WTC11 (cell line): Measurements from ENCODE around the gene CACNA2D1. TPM values are rescaled to one million over a fixed set of nuclear protein-coding genes. Genes with fewer than 3 reads are reported as not detected.

Experiments used
- ATAC-seq: fragments of 200-7000 bp; cut with Tn5 transposase; 2 replicates; pipeline ENCODE4 v1.10.0; 2021; ENCODE audit warnings: mild to moderate bottlenecking, moderate library complexity
- CTCF ChIA-PET: fragments of 300-600 bp; sonication (Branson Sonifier 250); formaldehyde crosslinking; loops from one replicate; lab custom pipeline; 2021; ENCODE audit warnings: antibody characterized with exemption; lab: Charles Lee
- POLR2A ChIA-PET: fragments of 350-600 bp; sonication (Branson Sonifier 250); formaldehyde crosslinking; loops from one replicate; lab custom pipeline; 2021; ENCODE audit warnings: antibody characterized with exemption; lab: Charles Lee
- DNase-seq: peaks from one replicate; pipeline ENCODE4 v3.0.0; 2021; ENCODE audit warnings: low spot score
- H3K27ac Mint-ChIP-seq: 2 replicates; pipeline ENCODE4 v1.8.0; 2021; ENCODE audit warnings: mixed read lengths
- H3K27me3 Mint-ChIP-seq: 2 replicates; pipeline ENCODE4 v1.8.0; 2021; ENCODE audit warnings: low read depth, mild to moderate bottlenecking, moderate library complexity, mixed read lengths
- H3K36me3 Mint-ChIP-seq: 2 replicates; pipeline ENCODE4 v1.8.0; 2021; ENCODE audit warnings: mixed read lengths
- H3K4me1 Mint-ChIP-seq: 2 replicates; pipeline ENCODE4 v1.8.0; 2022; ENCODE audit warnings: mixed read lengths
- H3K4me3 Mint-ChIP-seq: 2 replicates; pipeline ENCODE4 v1.8.0; 2021; ENCODE audit warnings: mild to moderate bottlenecking, moderate library complexity, mixed read lengths
- H3K9me3 Mint-ChIP-seq: 2 replicates; pipeline ENCODE4 v1.8.0; 2021; ENCODE audit warnings: mixed read lengths
- ESRRA ChIP-seq: sonication (generic); formaldehyde crosslinking; IDR thresholded peaks from 2 replicates; pipeline ENCODE4 v1.8.1; 2022; ENCODE audit warnings: mild to moderate bottlenecking, missing genetic modification reagents, borderline replicate concordance
- GTF2I ChIP-seq: fragments of 250-450 bp; sonication (Bioruptor Pico); conservative IDR thresholded peaks from 2 replicates; pipeline ENCODE4 v1.4.0; 2021; ENCODE audit warnings: mild to moderate bottlenecking
- IRF2 ChIP-seq: sonication (generic); formaldehyde crosslinking; IDR thresholded peaks from 2 replicates; pipeline ENCODE4 v1.8.0; 2022; ENCODE audit warnings: low read depth, missing genetic modification reagents, borderline replicate concordance
- KAT7 ChIP-seq: sonication (generic); formaldehyde crosslinking; IDR thresholded peaks from 2 replicates; pipeline ENCODE4 v1.8.1; 2023; ENCODE audit warnings: missing genetic modification reagents, mild to moderate bottlenecking, borderline replicate concordance
- NR3C1 ChIP-seq: sonication (generic); formaldehyde crosslinking; conservative IDR thresholded peaks from 2 replicates; pipeline ENCODE4 v1.8.1; 2023; ENCODE audit warnings: low read depth, mild to moderate bottlenecking, missing genetic modification reagents
- PRRX2 ChIP-seq: fragments of 250-450 bp; sonication (Bioruptor Pico); IDR thresholded peaks from 2 replicates; pipeline ENCODE4 v1.8.0; 2021; ENCODE audit warnings: mild to moderate bottlenecking
- SMAD4 ChIP-seq: sonication (generic); formaldehyde crosslinking; IDR thresholded peaks from 2 replicates; pipeline ENCODE4 v1.8.0; 2022; ENCODE audit warnings: mild to moderate bottlenecking, missing genetic modification reagents
- SOX15 ChIP-seq: fragments of 250-450 bp; sonication (Bioruptor Pico); IDR thresholded peaks from 2 replicates; pipeline ENCODE4 v1.9.0; 2021; ENCODE audit warnings: mild to moderate bottlenecking
- SP1 ChIP-seq: sonication (generic); formaldehyde crosslinking; conservative IDR thresholded peaks from 2 replicates; pipeline ENCODE4 v1.8.1; 2022; ENCODE audit warnings: missing genetic modification reagents
- TEAD1 ChIP-seq: sonication (generic); formaldehyde crosslinking; IDR thresholded peaks from 2 replicates; pipeline ENCODE4 v1.8.0; 2022; ENCODE audit warnings: mild to moderate bottlenecking, missing genetic modification reagents
- ZBTB21 ChIP-seq: sonication (generic); formaldehyde crosslinking; IDR thresholded peaks from 2 replicates; pipeline ENCODE4 v1.8.1; 2023; ENCODE audit warnings: mild to moderate bottlenecking, missing genetic modification reagents, borderline replicate concordance
- ZNF671 ChIP-seq: fragments of 250-450 bp; sonication (Bioruptor Pico); IDR thresholded peaks from 2 replicates; pipeline ENCODE4 v1.8.0; 2021; ENCODE audit warnings: mild to moderate bottlenecking
- total RNA-seq: library from RNA; stranded (reverse); gene quantifications from 3 replicates; pipeline ENCODE4 v1.2.3, GENCODE V29; 2021
- TF ChIP-seq, protein P1 (sequence below): sonication (generic); formaldehyde crosslinking; IDR thresholded peaks from 2 replicates; pipeline ENCODE4 v1.8.0; 2022; ENCODE audit warnings: missing genetic modification reagents
- TF ChIP-seq, protein P2 (sequence below): fragments of 250-450 bp; sonication (Bioruptor Pico); IDR thresholded peaks from 2 replicates; pipeline ENCODE4 v1.8.0; 2021; ENCODE audit warnings: mild to moderate bottlenecking
- TF ChIP-seq, protein P3 (sequence below): fragments of 250-450 bp; sonication (Bioruptor Pico); IDR thresholded peaks from 2 replicates; pipeline ENCODE4 v1.9.0; 2021; ENCODE audit warnings: mild to moderate bottlenecking
- TF ChIP-seq, protein P4 (sequence below): fragments of 250-450 bp; sonication (Bioruptor Pico); conservative IDR thresholded peaks from 2 replicates; pipeline ENCODE4 v1.9.0; 2021; ENCODE audit warnings: mild to moderate bottlenecking
- TF ChIP-seq, protein P5 (sequence below): sonication (generic); formaldehyde crosslinking; IDR thresholded peaks from 2 replicates; pipeline ENCODE4 v1.8.1; 2023; ENCODE audit warnings: mild to moderate bottlenecking, missing genetic modification reagents, moderate library complexity
- TF ChIP-seq, protein P6 (sequence below): sonication (generic); formaldehyde crosslinking; IDR thresholded peaks from 2 replicates; pipeline ENCODE4 v1.8.0; 2022; ENCODE audit warnings: mild to moderate bottlenecking, missing genetic modification reagents
- TF ChIP-seq, protein P7 (sequence below): sonication (generic); formaldehyde crosslinking; IDR thresholded peaks from 2 replicates; pipeline ENCODE4 v1.8.1; 2023; ENCODE audit warnings: mild to moderate bottlenecking, missing genetic modification reagents
- TF ChIP-seq, protein P8 (sequence below): fragments of 250-450 bp; sonication (Bioruptor Pico); IDR thresholded peaks from 2 replicates; pipeline ENCODE4 v2.1.2; 2022; ENCODE audit warnings: mild to moderate bottlenecking, moderate library complexity

Gene CACNA2D1
- total RNA-seq, 1 experiment from 2014 or later, result 33.3 TPM

DNA sequence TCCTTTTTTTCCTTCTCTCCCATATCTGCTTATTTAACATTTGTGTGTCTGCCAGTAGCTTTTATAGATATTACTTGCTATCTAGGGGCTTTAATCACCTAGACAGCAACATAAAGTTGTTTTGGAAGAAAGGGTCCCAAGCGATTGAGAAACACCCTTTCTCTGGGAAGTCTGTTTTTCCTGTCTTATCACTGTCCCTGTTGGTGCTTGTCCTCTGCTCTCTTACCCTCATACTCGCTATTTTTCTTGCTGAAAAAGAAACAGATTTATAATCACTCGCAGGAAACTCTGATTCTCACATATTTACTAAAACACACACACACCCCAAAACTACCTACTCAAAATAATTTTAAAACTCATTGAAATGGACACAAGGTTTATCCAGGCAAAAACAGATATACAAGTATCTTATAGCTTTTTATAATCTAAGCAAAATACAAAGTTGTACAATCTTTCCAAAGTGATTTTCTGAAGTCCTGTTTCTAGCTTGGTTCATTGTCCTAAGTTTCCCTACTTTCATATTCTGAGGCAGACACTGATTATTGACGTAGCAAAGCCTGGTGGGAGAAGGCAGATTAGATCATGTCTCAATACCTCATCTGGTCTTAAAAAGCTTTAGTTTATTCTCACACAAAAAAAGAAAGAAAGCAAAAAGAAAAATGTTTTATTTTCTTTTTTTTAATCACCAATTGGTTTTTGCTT lies 157.3 kb downstream of the CACNA2D1 start:
- ChIA-PET CTCF (interaction anchor here (1.3 kb wide), 1 partner anchor 52 kb away, joined by 3 read pairs; no protein-coding TSS in a partner anchor), POLR2A (no interaction called here)
- Mint-ChIP-seq H3K4me3 (no peak overlapping the region), H3K36me3 (no peaks in the 10 kb centered on the region), H3K27ac (peak overlapping the region; percentile 89), H3K4me1 (peaks cover 60% of the 10 kb centered on the region), H3K9me3 (no peaks in the 10 kb centered on the region), H3K27me3 (no peaks in the 10 kb centered on the region)
- no peak for TF ChIP-seq SP1 (CRISPR knock-in tag)
- TF ChIP-seq, protein P1, sequence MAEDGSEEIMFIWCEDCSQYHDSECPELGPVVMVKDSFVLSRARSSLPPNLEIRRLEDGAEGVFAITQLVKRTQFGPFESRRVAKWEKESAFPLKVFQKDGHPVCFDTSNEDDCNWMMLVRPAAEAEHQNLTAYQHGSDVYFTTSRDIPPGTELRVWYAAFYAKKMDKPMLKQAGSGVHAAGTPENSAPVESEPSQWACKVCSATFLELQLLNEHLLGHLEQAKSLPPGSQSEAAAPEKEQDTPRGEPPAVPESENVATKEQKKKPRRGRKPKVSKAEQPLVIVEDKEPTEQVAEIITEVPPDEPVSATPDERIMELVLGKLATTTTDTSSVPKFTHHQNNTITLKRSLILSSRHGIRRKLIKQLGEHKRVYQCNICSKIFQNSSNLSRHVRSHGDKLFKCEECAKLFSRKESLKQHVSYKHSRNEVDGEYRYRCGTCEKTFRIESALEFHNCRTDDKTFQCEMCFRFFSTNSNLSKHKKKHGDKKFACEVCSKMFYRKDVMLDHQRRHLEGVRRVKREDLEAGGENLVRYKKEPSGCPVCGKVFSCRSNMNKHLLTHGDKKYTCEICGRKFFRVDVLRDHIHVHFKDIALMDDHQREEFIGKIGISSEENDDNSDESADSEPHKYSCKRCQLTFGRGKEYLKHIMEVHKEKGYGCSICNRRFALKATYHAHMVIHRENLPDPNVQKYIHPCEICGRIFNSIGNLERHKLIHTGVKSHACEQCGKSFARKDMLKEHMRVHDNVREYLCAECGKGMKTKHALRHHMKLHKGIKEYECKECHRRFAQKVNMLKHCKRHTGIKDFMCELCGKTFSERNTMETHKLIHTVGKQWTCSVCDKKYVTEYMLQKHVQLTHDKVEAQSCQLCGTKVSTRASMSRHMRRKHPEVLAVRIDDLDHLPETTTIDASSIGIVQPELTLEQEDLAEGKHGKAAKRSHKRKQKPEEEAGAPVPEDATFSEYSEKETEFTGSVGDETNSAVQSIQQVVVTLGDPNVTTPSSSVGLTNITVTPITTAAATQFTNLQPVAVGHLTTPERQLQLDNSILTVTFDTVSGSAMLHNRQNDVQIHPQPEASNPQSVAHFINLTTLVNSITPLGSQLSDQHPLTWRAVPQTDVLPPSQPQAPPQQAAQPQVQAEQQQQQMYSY (CRISPR knock-in tag), result no peak
- TF ChIP-seq, protein P2, sequence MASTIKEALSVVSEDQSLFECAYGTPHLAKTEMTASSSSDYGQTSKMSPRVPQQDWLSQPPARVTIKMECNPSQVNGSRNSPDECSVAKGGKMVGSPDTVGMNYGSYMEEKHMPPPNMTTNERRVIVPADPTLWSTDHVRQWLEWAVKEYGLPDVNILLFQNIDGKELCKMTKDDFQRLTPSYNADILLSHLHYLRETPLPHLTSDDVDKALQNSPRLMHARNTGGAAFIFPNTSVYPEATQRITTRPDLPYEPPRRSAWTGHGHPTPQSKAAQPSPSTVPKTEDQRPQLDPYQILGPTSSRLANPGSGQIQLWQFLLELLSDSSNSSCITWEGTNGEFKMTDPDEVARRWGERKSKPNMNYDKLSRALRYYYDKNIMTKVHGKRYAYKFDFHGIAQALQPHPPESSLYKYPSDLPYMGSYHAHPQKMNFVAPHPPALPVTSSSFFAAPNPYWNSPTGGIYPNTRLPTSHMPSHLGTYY (CRISPR knock-in tag), result no peak
- TF ChIP-seq GTF2I (CRISPR knock-in tag), result no peak
- TF ChIP-seq, protein P3, sequence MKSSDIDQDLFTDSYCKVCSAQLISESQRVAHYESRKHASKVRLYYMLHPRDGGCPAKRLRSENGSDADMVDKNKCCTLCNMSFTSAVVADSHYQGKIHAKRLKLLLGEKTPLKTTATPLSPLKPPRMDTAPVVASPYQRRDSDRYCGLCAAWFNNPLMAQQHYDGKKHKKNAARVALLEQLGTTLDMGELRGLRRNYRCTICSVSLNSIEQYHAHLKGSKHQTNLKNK, result no peak
- no peak for TF ChIP-seq ESRRA (CRISPR knock-in tag)
- TF ChIP-seq, protein P4, sequence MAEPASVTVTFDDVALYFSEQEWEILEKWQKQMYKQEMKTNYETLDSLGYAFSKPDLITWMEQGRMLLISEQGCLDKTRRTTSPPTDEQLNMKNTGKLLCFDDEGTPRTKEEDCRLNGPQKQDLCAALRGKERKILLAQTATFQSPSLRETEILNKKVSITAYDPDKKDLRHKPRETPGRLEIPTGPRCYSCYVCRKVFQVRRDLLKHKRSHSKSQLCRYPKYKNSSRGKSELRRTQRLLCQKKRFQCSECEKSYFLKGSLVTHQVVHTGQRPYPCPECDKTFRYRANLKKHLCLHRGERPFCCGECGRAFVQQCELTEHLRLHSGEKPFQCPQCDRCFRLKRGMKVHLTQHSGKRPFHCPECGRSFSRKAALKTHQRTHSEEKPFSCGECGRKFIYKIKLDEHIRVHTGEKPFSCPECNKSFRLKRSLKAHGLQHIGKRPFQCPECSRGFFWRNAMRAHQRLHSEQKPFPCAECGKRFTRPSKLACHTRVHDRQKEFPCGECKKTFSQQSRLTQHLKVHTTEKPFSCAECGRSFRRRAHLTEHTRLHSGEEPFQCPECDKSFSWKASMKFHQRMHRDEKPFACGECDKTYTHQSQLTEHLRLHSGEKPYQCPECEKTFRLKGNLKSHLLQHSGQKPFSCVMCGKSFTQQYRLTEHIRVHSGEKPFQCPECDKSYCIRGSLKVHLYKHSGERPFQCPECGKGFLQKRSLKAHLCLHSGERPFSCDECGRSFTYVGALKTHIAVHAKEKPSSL (CRISPR knock-in tag), result no peak
- TF ChIP-seq NR3C1 (CRISPR knock-in tag), result no peak
- no peak for TF ChIP-seq SMAD4 (CRISPR knock-in tag)
- no peak for TF ChIP-seq ZBTB21 (CRISPR knock-in tag)
- no peak for TF ChIP-seq PRRX2
- no peak for TF ChIP-seq KAT7 (CRISPR knock-in tag)
- no peak for TF ChIP-seq ZNF671 (CRISPR knock-in tag)
- TF ChIP-seq IRF2 (CRISPR knock-in tag), result no peak
- TF ChIP-seq, protein P5, sequence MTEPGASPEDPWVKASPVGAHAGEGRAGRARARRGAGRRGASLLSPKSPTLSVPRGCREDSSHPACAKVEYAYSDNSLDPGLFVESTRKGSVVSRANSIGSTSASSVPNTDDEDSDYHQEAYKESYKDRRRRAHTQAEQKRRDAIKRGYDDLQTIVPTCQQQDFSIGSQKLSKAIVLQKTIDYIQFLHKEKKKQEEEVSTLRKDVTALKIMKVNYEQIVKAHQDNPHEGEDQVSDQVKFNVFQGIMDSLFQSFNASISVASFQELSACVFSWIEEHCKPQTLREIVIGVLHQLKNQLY, result no peak
- TF ChIP-seq SOX15 (CRISPR knock-in tag), result no peak
- no peak for ATAC-seq
- DNase-seq, result no peak

DNA sequence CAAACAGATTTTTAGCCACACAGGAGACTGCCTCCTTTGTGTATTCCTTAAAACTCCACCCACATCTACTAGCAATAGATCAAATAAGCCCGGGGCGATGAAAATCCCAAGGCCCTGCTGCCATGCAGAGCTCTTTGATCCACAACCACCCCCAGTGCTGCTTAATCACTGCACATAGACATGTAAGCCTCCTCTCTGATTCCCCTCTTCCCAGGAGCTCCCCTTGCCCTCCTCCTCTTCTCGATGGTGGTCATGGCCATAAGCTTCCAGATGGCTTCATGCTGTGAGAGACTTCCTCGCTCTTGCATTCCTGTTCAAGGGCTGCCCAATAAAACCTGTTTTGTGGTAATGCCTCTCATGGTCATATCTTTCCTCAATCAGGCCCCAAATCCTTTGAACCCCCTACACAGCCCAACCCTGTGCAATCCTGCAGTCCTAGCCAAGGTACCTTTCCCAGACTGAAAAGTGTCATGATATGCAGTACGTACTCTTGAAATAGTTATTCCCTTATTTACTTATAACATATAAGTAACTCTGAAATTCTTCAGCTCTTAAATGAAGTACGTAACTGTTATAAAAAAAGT lies 158.5 kb downstream of the CACNA2D1 start:
- DNase-seq (peak; percentile 39), ATAC-seq (peak; percentile 95)
- H3K27ac Mint-ChIP-seq, result peak overlapping the region; percentile 84; the same call in 1 of the 2 replicates
- POLR2A ChIA-PET, result no interaction called here
- H3K9me3 Mint-ChIP-seq, result no peaks in the 10 kb centered on the region
- H3K36me3 Mint-ChIP-seq, result no peaks in the 10 kb centered on the region
- peaks cover 58% of the 10 kb centered on the region for H3K4me1 Mint-ChIP-seq
- H3K27me3 Mint-ChIP-seq, result no peaks in the 10 kb centered on the region
- CTCF ChIA-PET, result interaction anchor here (0.9 to 1.5 kb wide), 2 partner anchors 20 to 51 kb away, joined by 3 read pairs; no protein-coding TSS in a partner anchor
- no peak overlapping the region for H3K4me3 Mint-ChIP-seq
- TF ChIP-seq, protein P6, sequence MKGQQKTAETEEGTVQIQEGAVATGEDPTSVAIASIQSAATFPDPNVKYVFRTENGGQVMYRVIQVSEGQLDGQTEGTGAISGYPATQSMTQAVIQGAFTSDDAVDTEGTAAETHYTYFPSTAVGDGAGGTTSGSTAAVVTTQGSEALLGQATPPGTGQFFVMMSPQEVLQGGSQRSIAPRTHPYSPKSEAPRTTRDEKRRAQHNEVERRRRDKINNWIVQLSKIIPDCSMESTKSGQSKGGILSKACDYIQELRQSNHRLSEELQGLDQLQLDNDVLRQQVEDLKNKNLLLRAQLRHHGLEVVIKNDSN, result no peak
- no peak for TF ChIP-seq SOX15 (CRISPR knock-in tag)
- TF ChIP-seq TEAD1 (CRISPR knock-in tag), result peak; percentile 69; the same call in 1 of the 2 replicates
- TF ChIP-seq, protein P7, sequence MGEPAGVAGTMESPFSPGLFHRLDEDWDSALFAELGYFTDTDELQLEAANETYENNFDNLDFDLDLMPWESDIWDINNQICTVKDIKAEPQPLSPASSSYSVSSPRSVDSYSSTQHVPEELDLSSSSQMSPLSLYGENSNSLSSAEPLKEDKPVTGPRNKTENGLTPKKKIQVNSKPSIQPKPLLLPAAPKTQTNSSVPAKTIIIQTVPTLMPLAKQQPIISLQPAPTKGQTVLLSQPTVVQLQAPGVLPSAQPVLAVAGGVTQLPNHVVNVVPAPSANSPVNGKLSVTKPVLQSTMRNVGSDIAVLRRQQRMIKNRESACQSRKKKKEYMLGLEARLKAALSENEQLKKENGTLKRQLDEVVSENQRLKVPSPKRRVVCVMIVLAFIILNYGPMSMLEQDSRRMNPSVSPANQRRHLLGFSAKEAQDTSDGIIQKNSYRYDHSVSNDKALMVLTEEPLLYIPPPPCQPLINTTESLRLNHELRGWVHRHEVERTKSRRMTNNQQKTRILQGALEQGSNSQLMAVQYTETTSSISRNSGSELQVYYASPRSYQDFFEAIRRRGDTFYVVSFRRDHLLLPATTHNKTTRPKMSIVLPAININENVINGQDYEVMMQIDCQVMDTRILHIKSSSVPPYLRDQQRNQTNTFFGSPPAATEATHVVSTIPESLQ (CRISPR knock-in tag), result no peak
- TF ChIP-seq GTF2I (CRISPR knock-in tag), result no peak
- TF ChIP-seq IRF2 (CRISPR knock-in tag), result no peak
- TF ChIP-seq, protein P8, sequence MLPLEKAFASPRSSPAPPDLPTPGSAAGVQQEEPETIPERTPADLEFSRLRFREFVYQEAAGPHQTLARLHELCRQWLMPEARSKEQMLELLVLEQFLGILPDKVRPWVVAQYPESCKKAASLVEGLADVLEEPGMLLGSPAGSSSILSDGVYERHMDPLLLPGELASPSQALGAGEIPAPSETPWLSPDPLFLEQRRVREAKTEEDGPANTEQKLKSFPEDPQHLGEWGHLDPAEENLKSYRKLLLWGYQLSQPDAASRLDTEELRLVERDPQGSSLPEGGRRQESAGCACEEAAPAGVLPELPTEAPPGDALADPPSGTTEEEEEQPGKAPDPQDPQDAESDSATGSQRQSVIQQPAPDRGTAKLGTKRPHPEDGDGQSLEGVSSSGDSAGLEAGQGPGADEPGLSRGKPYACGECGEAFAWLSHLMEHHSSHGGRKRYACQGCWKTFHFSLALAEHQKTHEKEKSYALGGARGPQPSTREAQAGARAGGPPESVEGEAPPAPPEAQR (CRISPR knock-in tag), result 0 out of 2 replicates have a peak, but pooled peaks have one; percentile 58
